ENCODE measurements around the gene PINLYP. TPM values are rescaled to one million over a fixed set of nuclear protein-coding genes. Genes with fewer than 3 reads are reported as not detected.
A peak's percentile ranks its signal among the peaks of the same experiment; 100 is the strongest.

PINLYP gene
- total and polyA plus RNA-seq, 12 donors, result 0.28 to 5.2 (median 1.4) TPM

DNA sequence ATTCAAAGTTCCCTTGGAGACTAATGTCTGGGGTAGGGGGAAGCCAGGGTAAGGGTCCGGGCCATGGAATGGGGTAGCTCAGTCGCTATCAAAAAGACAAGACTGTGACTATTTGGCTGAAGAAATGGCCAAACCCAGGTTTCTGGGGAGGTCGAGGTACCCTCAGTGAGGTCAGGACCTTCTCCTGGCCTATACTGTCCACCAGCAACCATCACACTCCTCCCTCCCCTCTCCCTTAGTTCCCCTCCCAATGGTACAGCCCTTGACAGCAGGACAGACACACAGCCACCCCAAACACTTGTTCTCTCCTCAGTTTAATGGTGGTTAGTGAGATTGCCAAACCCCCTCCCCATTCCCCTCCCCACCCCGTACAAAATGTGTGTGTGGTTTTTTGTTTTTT lies 46.5 kb downstream of the PINLYP start:
- DNase-seq (no peak), ATAC-seq (no peak)
- Histone ChIP-seq H3K27me3 (peaks cover 0 to 2% (median 0%) of the 10 kb centered on the region in 7 donors), H3K27ac (no peak overlapping the region), H3K4me1 (peaks cover 0 to 26% (median 7%) of the 10 kb centered on the region in 9 donors), H3K36me3 (no peaks in the 10 kb centered on the region), H3K9me3 (no peaks in the 10 kb centered on the region), H3K4me3 (no peak overlapping the region)
- WGBS, 2 donors, result 61 to 82% methylated on average over 4 of the region's 4 CpGs
- intact Hi-C loops (cut with DNase I), result no loop called here
- TF ChIP-seq, protein P1, sequence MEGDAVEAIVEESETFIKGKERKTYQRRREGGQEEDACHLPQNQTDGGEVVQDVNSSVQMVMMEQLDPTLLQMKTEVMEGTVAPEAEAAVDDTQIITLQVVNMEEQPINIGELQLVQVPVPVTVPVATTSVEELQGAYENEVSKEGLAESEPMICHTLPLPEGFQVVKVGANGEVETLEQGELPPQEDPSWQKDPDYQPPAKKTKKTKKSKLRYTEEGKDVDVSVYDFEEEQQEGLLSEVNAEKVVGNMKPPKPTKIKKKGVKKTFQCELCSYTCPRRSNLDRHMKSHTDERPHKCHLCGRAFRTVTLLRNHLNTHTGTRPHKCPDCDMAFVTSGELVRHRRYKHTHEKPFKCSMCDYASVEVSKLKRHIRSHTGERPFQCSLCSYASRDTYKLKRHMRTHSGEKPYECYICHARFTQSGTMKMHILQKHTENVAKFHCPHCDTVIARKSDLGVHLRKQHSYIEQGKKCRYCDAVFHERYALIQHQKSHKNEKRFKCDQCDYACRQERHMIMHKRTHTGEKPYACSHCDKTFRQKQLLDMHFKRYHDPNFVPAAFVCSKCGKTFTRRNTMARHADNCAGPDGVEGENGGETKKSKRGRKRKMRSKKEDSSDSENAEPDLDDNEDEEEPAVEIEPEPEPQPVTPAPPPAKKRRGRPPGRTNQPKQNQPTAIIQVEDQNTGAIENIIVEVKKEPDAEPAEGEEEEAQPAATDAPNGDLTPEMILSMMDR (IDR thresholded peaks at IDR 0.05), result no peak

DNA sequence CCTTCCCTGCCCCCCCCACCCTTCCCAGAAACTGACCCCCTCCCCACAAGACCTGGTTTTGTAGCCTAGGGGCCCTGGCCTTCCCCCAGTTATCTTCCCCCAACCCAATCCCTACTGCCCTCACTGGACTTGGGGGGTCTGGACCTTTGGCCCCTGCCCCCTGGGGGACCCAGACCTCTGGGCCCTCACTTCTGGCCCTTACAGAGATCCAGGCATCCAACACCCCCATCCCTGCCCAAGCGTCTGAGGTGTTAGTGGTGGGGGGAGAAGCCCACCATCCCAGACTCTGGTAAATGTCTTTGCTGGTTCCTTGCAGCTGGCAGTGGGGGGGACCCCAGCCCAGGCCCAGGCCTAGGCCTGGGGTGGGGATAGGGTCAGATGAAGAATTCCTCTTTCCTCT lies 47.4 kb downstream of the PINLYP start:
- H3K27me3 ChIP-seq, result peaks cover 0 to 6% (median 0%) of the 10 kb centered on the region in 7 donors
- DNase-seq, result no peak
- H3K4me1 ChIP-seq, result peaks cover 0 to 26% (median 7%) of the 10 kb centered on the region in 9 donors
- 73 to 91% methylated on average over 1 of the region's 1 CpG for WGBS, 2 donors
- H3K4me3 ChIP-seq, result no peak overlapping the region
- ATAC-seq, result no peak
- H3K36me3 ChIP-seq, result no peaks in the 10 kb centered on the region
- TF ChIP-seq, protein P1 (IDR thresholded peaks at IDR 0.05), result no peak
- no peak overlapping the region for H3K27ac ChIP-seq
- H3K9me3 ChIP-seq, result no peaks in the 10 kb centered on the region
- intact Hi-C loops (cut with DNase I), result no loop called here

DNA sequence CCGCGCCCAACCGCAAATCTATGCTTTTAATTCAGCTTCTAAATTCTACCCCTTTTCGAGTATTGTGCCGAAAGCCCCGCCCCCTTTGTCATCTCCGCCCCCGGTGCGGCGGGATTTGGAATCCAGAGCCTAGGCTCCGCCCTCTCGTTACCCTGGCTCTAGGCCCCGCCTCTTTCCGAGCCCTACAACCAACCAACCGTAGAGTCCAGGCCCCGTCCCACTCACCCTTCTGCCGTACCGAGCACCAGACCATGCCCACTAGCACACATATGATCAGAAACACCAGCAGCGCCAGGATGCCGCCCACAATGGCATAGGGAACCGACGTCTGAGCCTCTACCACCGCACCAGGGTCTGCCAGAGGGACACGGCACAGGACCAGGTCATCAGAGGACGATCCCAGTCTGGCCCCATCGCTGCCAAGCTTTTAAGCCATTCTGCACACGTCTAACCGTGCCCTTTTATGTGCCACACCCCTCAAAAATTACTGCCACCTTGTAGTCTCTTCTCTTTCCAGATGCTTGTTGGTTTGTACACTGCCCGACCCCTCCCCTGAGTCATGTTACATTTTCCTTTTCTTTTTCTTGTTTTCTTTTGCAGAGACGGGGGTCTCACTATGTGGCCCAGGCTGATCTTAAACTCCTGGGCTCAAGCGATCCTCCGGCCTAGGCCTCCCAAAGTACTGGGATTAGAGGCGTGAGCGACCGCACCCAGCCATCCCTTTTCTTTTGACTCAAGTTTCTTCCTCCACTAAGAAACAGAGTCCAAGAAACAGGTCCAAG lies 48.5 kb downstream of the PINLYP start:
- H3K27me3 ChIP-seq, result peaks cover 0 to 6% (median 0%) of the 10 kb centered on the region in 7 donors
- H3K9me3 ChIP-seq, result no peaks in the 10 kb centered on the region
- DNase-seq, result no peak
- TF ChIP-seq, protein P1 (IDR thresholded peaks at IDR 0.05), result no peak
- H3K27ac ChIP-seq, result no peak overlapping the region
- no peak overlapping the region for H3K4me3 ChIP-seq
- 78 to 79% methylated on average over 35 of the region's 35 CpGs for WGBS, 2 donors
- no peak for ATAC-seq
- H3K4me1 ChIP-seq, result peaks cover 0 to 17% (median 7%) of the 10 kb centered on the region in 9 donors
- H3K36me3 ChIP-seq, result no peaks in the 10 kb centered on the region
- intact Hi-C loops (cut with DNase I), result no loop called here

DNA sequence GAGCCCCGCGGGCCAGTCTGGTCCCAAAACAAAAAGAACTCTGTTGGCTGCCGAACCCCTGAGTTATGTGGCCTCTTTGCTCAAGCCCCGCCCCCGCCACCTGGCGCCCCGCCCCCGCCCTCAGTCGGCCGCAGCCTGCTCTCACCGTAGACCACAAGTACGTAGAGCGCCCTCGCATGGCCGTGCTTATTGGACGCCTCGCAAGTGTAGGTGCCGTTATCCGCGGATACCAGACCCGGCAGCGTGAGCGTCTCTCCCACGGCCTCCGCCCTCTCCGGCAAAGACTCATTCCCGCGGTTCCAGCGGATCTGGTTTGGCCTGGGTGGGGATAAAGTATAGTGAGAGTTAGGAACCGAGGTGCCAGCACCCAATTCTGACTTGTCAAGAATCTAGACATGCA lies 49.3 kb downstream of the PINLYP start:
- DNase-seq, result peak; percentile 21 to 63

More for the DNA sequence above, 49.3 kb downstream of the PINLYP start:
- TF ChIP-seq, protein P1 (IDR thresholded peaks at IDR 0.05), result peak in 5 of 9 donors; percentile 7 to 31 (median 14)
- peaks cover 0 to 6% (median 0%) of the 10 kb centered on the region in 7 donors for H3K27me3 ChIP-seq
- peaks cover 0 to 15% (median 5%) of the 10 kb centered on the region in 9 donors for H3K4me1 ChIP-seq
- intact Hi-C loops (cut with DNase I), result no loop called here
- no peaks in the 10 kb centered on the region for H3K36me3 ChIP-seq
- no peaks in the 10 kb centered on the region for H3K9me3 ChIP-seq
- H3K4me3 ChIP-seq, result no peak overlapping the region
- peak in 1 of 8 donors; percentile 25 for ATAC-seq
- WGBS, 2 donors, result 21 to 27% methylated on average over 30 of the region's 30 CpGs
- no peak overlapping the region for H3K27ac ChIP-seq

Data from heart right ventricle (tissue), 16 donors.